ENCODE results near the gene HK3. TPM values are rescaled to one million over a fixed set of nuclear protein-coding genes. Genes with fewer than 3 reads are reported as not detected.

HK3 gene
- total and polyA plus RNA-seq, 9 of the 15 experiments (the other 6 are each of a cell fraction or from before 2014, with no cell fraction given) = 0.16 TPM; not detected in 8

DNA sequence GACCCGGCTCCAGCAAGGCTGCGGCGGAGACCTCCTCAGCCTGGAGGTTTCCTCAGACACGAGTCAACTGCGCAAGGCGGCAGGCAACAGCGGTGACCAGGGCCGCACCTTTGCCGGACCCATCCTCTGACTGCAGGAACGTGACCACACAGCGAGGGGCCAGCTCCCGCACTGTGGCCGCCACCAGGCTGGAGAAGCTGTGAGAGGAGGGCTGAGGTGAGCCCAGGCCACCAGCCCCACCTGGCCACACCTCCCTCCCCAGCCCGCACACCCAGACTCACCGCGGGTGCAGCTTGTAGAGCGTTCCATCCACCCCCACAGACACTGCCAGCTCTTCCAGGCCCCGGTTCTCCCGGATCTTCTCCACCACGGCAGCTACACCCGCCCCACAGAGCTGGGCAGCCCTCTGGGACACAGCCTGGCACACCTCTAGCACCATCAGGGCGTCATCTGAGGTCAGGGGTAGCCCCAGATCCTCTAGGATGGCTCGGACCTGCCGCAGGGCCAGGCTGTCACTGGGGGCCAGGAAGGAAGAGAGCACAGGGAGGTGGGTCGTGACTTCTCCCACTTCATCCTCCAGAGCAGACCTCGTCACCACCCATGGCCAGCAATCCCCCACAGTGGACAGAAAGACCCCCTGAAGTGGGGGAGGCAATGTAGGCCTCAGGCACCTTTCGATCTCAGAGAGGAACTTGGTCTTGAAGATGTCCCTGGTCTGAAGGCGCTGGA is 18.0 kb downstream of the HK3 start:
- TF ChIP-seq BMI1 (IDR thresholded peaks at IDR 0.05; ENCODE audit: low read length) (no peak), ESRRB (CRISPR knock-in tag; IDR thresholded peaks at IDR 0.05; ENCODE audit: borderline replicate concordance) (no peak), HMG20B (CRISPR knock-in tag; IDR thresholded peaks at IDR 0.05) (no peak), SETDB1 (IDR thresholded peaks at IDR 0.05; ENCODE audit: low read length) (no peak), SIN3B (IDR thresholded peaks at IDR 0.05; ENCODE audit: low read depth) (no peak), NCOA4 (IDR thresholded peaks at IDR 0.05; ENCODE audit: partially characterized antibody) (no peak)
- TF ChIP-seq, protein P1, sequence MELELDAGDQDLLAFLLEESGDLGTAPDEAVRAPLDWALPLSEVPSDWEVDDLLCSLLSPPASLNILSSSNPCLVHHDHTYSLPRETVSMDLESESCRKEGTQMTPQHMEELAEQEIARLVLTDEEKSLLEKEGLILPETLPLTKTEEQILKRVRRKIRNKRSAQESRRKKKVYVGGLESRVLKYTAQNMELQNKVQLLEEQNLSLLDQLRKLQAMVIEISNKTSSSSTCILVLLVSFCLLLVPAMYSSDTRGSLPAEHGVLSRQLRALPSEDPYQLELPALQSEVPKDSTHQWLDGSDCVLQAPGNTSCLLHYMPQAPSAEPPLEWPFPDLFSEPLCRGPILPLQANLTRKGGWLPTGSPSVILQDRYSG (tag; conservative IDR thresholded peaks at IDR 0.05; ENCODE audit: low read depth) = no peak
- TF ChIP-seq, protein P2, sequence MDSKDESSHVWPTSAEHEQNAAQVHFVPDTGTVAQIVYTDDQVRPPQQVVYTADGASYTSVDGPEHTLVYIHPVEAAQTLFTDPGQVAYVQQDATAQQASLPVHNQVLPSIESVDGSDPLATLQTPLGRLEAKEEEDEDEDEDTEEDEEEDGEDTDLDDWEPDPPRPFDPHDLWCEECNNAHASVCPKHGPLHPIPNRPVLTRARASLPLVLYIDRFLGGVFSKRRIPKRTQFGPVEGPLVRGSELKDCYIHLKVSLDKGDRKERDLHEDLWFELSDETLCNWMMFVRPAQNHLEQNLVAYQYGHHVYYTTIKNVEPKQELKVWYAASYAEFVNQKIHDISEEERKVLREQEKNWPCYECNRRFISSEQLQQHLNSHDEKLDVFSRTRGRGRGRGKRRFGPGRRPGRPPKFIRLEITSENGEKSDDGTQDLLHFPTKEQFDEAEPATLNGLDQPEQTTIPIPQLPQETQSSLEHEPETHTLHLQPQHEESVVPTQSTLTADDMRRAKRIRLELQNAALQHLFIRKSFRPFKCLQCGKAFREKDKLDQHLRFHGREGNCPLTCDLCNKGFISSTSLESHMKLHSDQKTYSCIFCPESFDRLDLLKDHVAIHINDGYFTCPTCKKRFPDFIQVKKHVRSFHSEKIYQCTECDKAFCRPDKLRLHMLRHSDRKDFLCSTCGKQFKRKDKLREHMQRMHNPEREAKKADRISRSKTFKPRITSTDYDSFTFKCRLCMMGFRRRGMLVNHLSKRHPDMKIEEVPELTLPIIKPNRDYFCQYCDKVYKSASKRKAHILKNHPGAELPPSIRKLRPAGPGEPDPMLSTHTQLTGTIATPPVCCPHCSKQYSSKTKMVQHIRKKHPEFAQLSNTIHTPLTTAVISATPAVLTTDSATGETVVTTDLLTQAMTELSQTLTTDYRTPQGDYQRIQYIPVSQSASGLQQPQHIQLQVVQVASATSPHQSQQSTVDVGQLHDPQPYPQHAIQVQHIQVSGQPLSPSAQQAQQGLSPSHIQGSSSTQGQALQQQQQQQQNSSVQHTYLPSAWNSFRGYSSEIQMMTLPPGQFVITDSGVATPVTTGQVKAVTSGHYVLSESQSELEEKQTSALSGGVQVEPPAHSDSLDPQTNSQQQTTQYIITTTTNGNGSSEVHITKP (IDR thresholded peaks at IDR 0.05; ENCODE audit: partially characterized antibody) = no peak
- POLR2A ChIA-PET = no interaction called here
- FAIRE-seq (no peak), DNase-seq (ENCODE audit: extremely low read depth in 1 of 4, low spot score in 3 of 4) (no peak), ATAC-seq (no peak)
- H3K27ac ChIP-seq (ENCODE audit: extremely low read depth, low read depth, low read length) = no peak overlapping the region
- H3K79me2 ChIP-seq (ENCODE audit: control insufficient read depth, insufficient read depth, low read length) = no peaks in the 10 kb centered on the region
- H3K9me3 ChIP-seq (replicated peaks; ENCODE audit: control insufficient read depth, insufficient read depth, low read depth, low read length) = no peaks in the 10 kb centered on the region
- CTCF ChIA-PET (ENCODE audit: low intra/inter-chr PET ratio) = no interaction called here
- peaks cover 12% of the 10 kb centered on the region for H3K9me1 ChIP-seq (ENCODE audit: control insufficient read depth, insufficient read depth, low read length)
- WGBS (ENCODE audit: insufficient coverage, low coverage, missing lambda C conversion rate) = 21% methylated on average over 23 of the region's 28 CpGs
- H3K4me3 ChIP-seq = no peak overlapping the region
- peaks cover 33% of the 10 kb centered on the region for H4K20me1 ChIP-seq (replicated peaks; ENCODE audit: control insufficient read depth, insufficient read depth, low read length)
- in situ Hi-C loops (cut with MboI) (no loop called here), intact Hi-C loops (cut with micrococcal nuclease) (no loop called here)
- 0 out of 4 replicates have a peak overlapping the region, but pooled peaks of 1 of the 2 experiments have one; percentile 5 for H3K9ac ChIP-seq (ENCODE audit: insufficient read depth in 1 of 2, low read depth in 2 of 2, low read length in 2 of 2)
- BruUV-seq (replicated peaks) = no TSS peak
- peaks cover 0 to 39% of the 10 kb centered on the region in 2 experiments; a peak in 2 of 5 replicates for H3K4me1 ChIP-seq (replicated peaks in 1 of 2; ENCODE audit: control insufficient read depth in 2 of 2, insufficient read depth in 2 of 2, low read length in 2 of 2)
- H3K27me3 ChIP-seq (ENCODE audit: control insufficient read depth in 2 of 2, insufficient read depth in 2 of 2, low read length in 2 of 2) = peaks cover 73 to 91% of the 10 kb centered on the region in 2 experiments
- no peaks in the 10 kb centered on the region for H3K36me3 ChIP-seq (ENCODE audit: control insufficient read depth, insufficient read depth, low read length)
- no peak overlapping the region for H2AFZ ChIP-seq (ENCODE audit: low read depth, low read length)
- no peak overlapping the region for H3K4me2 ChIP-seq (ENCODE audit: insufficient read depth, low read length)

All from K562 (cell line).